IMR-90 (cell line): Measurements from ENCODE around the gene ULK1. TPM values are rescaled to one million over a fixed set of nuclear protein-coding genes. Genes with fewer than 3 reads are reported as not detected.
"Not testable (repeated sequence)": the region's sequence is repeated elsewhere in the genome, so short reads cannot be mapped to it uniquely, and the experiment has no call there.

Experiments
- ATAC-seq: fragments of 200-7000 bp; cut with Tn5 transposase; 2 replicates; pipeline ENCODE4 v1.9.1; 2020; ENCODE audit warnings: low read depth, mild to moderate bottlenecking, moderate library complexity
- BruUV-seq: library from RNA; stranded (reverse); fragments of 400-500 nt; replicated peaks from 2 replicates; lab custom pipeline; 2021; lab: Mats Ljungman, UMichigan
- CTCF ChIA-PET: fragments of 300-600 bp; formaldehyde crosslinking; extraction: SDS; loops from one replicate; lab custom pipeline; 2021; ENCODE audit warnings: antibody characterized with exemption; lab: Yijun Ruan, JAX
- POLR2A ChIA-PET: fragments of 300-600 bp; sonication (Branson Sonifier 250); formaldehyde crosslinking; loops from one replicate; lab custom pipeline; 2022; ENCODE audit warnings: antibody characterized with exemption; ENCODE audit not compliant: unreplicated experiment; lab: Charles Lee
- DNase-seq: peaks from one replicate; pipeline ENCODE4 v3.0.0; 2013
- H2AFZ ChIP-seq: replicated peaks from 2 replicates; pipeline ENCODE3; 2013; ENCODE audit warnings: low read length, mild to moderate bottlenecking; ENCODE audit not compliant: poor library complexity
- H2AK5ac ChIP-seq: 2 replicates; pipeline ENCODE4 v1.6.1; 2013; ENCODE audit warnings: low read depth, low read length, inconsistent platforms
- H2AK9ac ChIP-seq: replicated peaks from 2 replicates; pipeline ENCODE3; 2013; ENCODE audit warnings: mild to moderate bottlenecking, low read depth, low read length, moderate library complexity; ENCODE audit not compliant: poor library complexity
- H2BK120ac ChIP-seq: 2 replicates; pipeline ENCODE4 v1.6.1; 2013; ENCODE audit warnings: low read depth, low read length, inconsistent platforms
- H2BK15ac ChIP-seq: 3 replicates; pipeline ENCODE4 v1.6.1; 2013; ENCODE audit warnings: low read depth, low read length, inconsistent platforms
- H2BK20ac ChIP-seq: 2 replicates; pipeline ENCODE4 v1.6.1; 2013; ENCODE audit warnings: low read depth, mild to moderate bottlenecking, inconsistent platforms, low read length, moderate library complexity
- H2BK5ac ChIP-seq: 2 replicates; pipeline ENCODE4 v1.6.1; 2013; ENCODE audit warnings: mild to moderate bottlenecking, low read depth, low read length, inconsistent platforms; ENCODE audit not compliant: poor library complexity, severe bottlenecking
- H3K14ac ChIP-seq: replicated peaks from 2 replicates; pipeline ENCODE4 v1.6.1; 2013; ENCODE audit warnings: low read depth, low read length, inconsistent platforms
- H3K18ac ChIP-seq: 2 replicates; pipeline ENCODE4 v1.6.1; 2013; ENCODE audit warnings: low read depth, low read length, control low read depth
- H3K23ac ChIP-seq: 2 replicates; pipeline ENCODE4 v1.6.1; 2013; ENCODE audit warnings: low read depth, low read length, inconsistent platforms
- H3K27ac ChIP-seq: 2 replicates; pipeline ENCODE4 v1.5.1; 2013; ENCODE audit warnings: mild to moderate bottlenecking, control low read depth, low read length; ENCODE audit not compliant: insufficient read depth
- H3K27me3 ChIP-seq: 2 replicates; pipeline ENCODE4 v1.6.1; 2013; ENCODE audit warnings: low read length; ENCODE audit not compliant: control insufficient read depth, insufficient read depth
- H3K36me3 ChIP-seq: 2 replicates; pipeline ENCODE4 v1.6.1; 2013; ENCODE audit warnings: low read length, mixed read lengths; ENCODE audit not compliant: control insufficient read depth, insufficient read depth
- H3K4ac ChIP-seq: 2 replicates; pipeline ENCODE4 v1.6.1; 2013; ENCODE audit warnings: low read depth, low read length, inconsistent platforms
- H3K4me1 ChIP-seq: 2 replicates; pipeline ENCODE4 v1.6.1; 2013; ENCODE audit warnings: low read length, mixed read lengths; ENCODE audit not compliant: control insufficient read depth, insufficient read depth
- H3K4me2 ChIP-seq: 2 replicates; pipeline ENCODE4 v1.6.1; 2013; ENCODE audit warnings: low read depth, mild to moderate bottlenecking, control low read depth, low read length, moderate library complexity
- H3K4me3 ChIP-seq: 2 replicates; pipeline ENCODE4 v1.5.1; 2013; ENCODE audit warnings: low read depth, mild to moderate bottlenecking, control low read depth, low read length, moderate library complexity; ENCODE audit not compliant: insufficient read depth
- H3K56ac ChIP-seq: 2 replicates; pipeline ENCODE4 v1.6.1; 2013; ENCODE audit warnings: low read length, inconsistent platforms; ENCODE audit not compliant: insufficient read depth; ENCODE audit errors: extremely low read depth
- H3K79me1 ChIP-seq, 2 experiments: 2 replicates each; pipeline ENCODE4 v1.6.1; 2013; ENCODE audit warnings: low read length in 2 of 2, inconsistent platforms in 1 of 2, low read depth in 1 of 2
- H3K9ac ChIP-seq: 2 replicates; pipeline ENCODE4 v1.6.1; 2013; ENCODE audit warnings: low read depth, low read length, control low read depth
- H3K9me1 ChIP-seq: 2 replicates; pipeline ENCODE4 v1.6.1; 2013; ENCODE audit warnings: low read length, inconsistent platforms; ENCODE audit not compliant: insufficient read depth
- H3K9me3 ChIP-seq: 2 replicates; pipeline ENCODE4 v1.6.1; 2013; ENCODE audit warnings: low read length; ENCODE audit not compliant: control insufficient read depth, insufficient read depth
- H4K20me1 ChIP-seq: 2 replicates; pipeline ENCODE4 v1.6.1; 2013; ENCODE audit warnings: low read length, inconsistent platforms; ENCODE audit not compliant: insufficient read depth
- H4K5ac ChIP-seq: 2 replicates; pipeline ENCODE4 v1.6.1; 2013; ENCODE audit warnings: mild to moderate bottlenecking, low read depth, low read length, control low read depth
- H4K8ac ChIP-seq, 2 experiments: 2 replicates each; pipeline ENCODE4 v1.6.1; 2013; ENCODE audit warnings: low read depth in 2 of 2, low read length in 2 of 2, control low read depth in 1 of 2, inconsistent platforms in 1 of 2
- H4K91ac ChIP-seq: 2 replicates; pipeline ENCODE4 v1.6.1; 2013; ENCODE audit warnings: low read depth, low read length, inconsistent platforms; ENCODE audit not compliant: insufficient read depth
- WGBS, 2 experiments: methylation state at CpG; one replicate each; pipeline versions ENCODE4 v1.1.5 to v1.1.7; 2013; ENCODE audit warnings: missing lambda C conversion rate in 2 of 2; ENCODE audit not compliant: insufficient read length in 1 of 2; ENCODE audit errors: extremely low coverage in 2 of 2; 5-methylcytosine and 5-hydroxymethylcytosine counted together
- dilution Hi-C: fragments of 300-500 bp; cut with HindIII; formaldehyde crosslinking; loops from one replicate; pipeline ENCODE4 v1.14.3; 2018; ENCODE audit warnings: low sequenced_read_pairs; ENCODE audit not compliant: unreplicated experiment
- in situ Hi-C: fragments of 300-500 bp; cut with MboI; formaldehyde crosslinking; loops from 3 replicates; pipeline ENCODE4 v1.14.3; 2019; ENCODE audit warnings: low sequenced_read_pairs, inconsistent platforms, mixed read lengths
- intact Hi-C: fragments of 100-400 bp; cut with micrococcal nuclease; formaldehyde crosslinking; loops from 2 replicates; pipeline ENCODE4 v1.10.0; 2022
- polyA plus RNA-seq, 3 experiments: library from polyadenylated mRNA; depleted of rRNA; stranded (reverse); fragments of >200 nt; gene quantifications; 2 replicates each; pipeline ENCODE4 v1.2.3, GENCODE V29; 2012; ENCODE audit warnings: low replicate concordance in 1 of 3
- total RNA-seq: library from RNA; depleted of rRNA; stranded (reverse); fragments of >200 nt; gene quantifications from 2 replicates; pipeline ENCODE4 v1.2.3, GENCODE V29; 2012

The ULK1 gene
- total and polyA plus RNA-seq, 2 of the 4 experiments (the other 2 are of a cell fraction), result 1.8 to 19.2 TPM

DNA sequence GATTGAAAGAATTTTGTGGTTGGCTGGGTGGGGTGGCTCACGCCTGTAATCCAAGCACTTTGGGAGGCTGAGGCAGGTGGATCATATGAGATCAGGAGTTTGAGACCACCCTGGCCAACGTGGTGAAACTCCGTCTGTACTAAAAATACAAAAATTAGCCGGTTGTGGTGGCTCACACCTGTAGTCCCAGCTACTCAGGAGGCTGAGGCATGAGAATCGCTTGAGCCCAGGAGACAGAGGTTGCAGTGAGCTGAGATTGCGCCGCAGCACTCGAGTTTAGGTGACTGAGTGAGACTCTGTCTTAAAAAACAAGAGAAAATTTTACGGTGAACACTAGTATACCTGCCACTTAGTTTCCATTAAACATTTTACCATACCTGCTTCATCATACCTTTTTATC, 59.4 kb downstream of the ULK1 start:
- H2AFZ ChIP-seq, H4K8ac ChIP-seq, CTCF ChIA-PET, H2BK120ac ChIP-seq, DNase-seq, H3K23ac ChIP-seq, BruUV-seq, H2BK20ac ChIP-seq, H3K9ac ChIP-seq, H4K5ac ChIP-seq, H3K14ac ChIP-seq, H3K36me3 ChIP-seq, H3K9me3 ChIP-seq, ATAC-seq, H3K18ac ChIP-seq, H3K9me1 ChIP-seq, H4K91ac ChIP-seq, H3K4ac ChIP-seq, POLR2A ChIA-PET, dilution Hi-C loops, H3K4me2 ChIP-seq, H2AK9ac ChIP-seq, H3K27ac ChIP-seq, H2BK15ac ChIP-seq, in situ Hi-C loops, H3K56ac ChIP-seq, H2BK5ac ChIP-seq, H2AK5ac ChIP-seq, H3K4me3 ChIP-seq, H3K27me3 ChIP-seq, H3K4me1 ChIP-seq: not testable (repeated sequence)
- intact Hi-C loops, result loop anchor here (10.0 kb wide), 1 partner anchor 119 kb away; no protein-coding TSS in a partner anchor
- WGBS, 2 experiments, result 100% methylated on average over 5 of the region's 9 CpGs; no CpG with 5 or more reads in 1 of the 2 experiments
- Histone ChIP-seq H3K79me1 (peaks cover 24 to 59% of the 10 kb centered on the region in 2 experiments), H4K20me1 (peaks cover 65% of the 10 kb centered on the region)

DNA sequence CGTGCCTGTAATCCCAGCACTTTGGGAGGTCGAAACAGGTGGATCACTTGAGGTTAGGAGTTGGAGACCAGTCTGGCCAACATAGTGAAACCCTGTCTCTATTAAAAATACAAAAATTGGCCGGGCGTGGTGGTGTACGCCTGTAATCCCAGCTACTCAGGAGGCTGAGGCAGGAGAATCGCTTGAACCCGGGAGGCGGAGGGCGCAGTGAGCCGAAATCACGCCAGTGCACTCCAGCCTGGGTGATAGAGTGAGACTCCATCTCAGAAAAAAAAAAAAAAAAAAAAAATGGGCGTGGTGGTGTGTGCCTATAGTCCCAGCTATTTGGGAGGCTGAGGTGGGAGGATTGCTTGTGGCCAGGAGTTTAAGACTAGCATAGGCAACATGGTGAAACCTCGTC, 60.0 kb downstream of the ULK1 start:
- ATAC-seq, H2AFZ ChIP-seq, DNase-seq, H4K91ac ChIP-seq, H2AK5ac ChIP-seq, H3K4me2 ChIP-seq, H3K18ac ChIP-seq, H3K27ac ChIP-seq, CTCF ChIA-PET, H3K4me1 ChIP-seq, H3K23ac ChIP-seq, in situ Hi-C loops, H2BK5ac ChIP-seq, dilution Hi-C loops, H2BK120ac ChIP-seq, H3K14ac ChIP-seq, H4K5ac ChIP-seq, H3K56ac ChIP-seq, BruUV-seq, H3K27me3 ChIP-seq, H2AK9ac ChIP-seq, H2BK15ac ChIP-seq, POLR2A ChIA-PET, H4K8ac ChIP-seq, H3K9me3 ChIP-seq, H3K9ac ChIP-seq, H3K4ac ChIP-seq, H2BK20ac ChIP-seq, H3K36me3 ChIP-seq, H3K4me3 ChIP-seq: not testable (repeated sequence)
- H4K20me1 ChIP-seq, result peaks cover 72% of the 10 kb centered on the region
- 100% methylated on average over 1 of the region's 13 CpGs; no CpG with 5 or more reads in 1 of the 2 experiments for WGBS, 2 experiments
- H3K79me1 ChIP-seq, result peaks cover 27 to 65% of the 10 kb centered on the region in 2 experiments
- intact Hi-C loops, result loop anchor here (10.0 kb wide), 1 partner anchor 120 kb away; no protein-coding TSS in a partner anchor
- H3K9me1 ChIP-seq, result peaks cover 12% of the 10 kb centered on the region
